CD4-positive, alpha-beta T cell treated with Interleukin-15 for 1 hour (primary cell): ENCODE measurements around the gene ERI2.
"Not testable (repeated sequence)": the region's sequence is repeated elsewhere in the genome, so short reads cannot be mapped to it uniquely, and the experiment has no call there.

Experiments
- DNase-seq: peaks from one replicate; pipeline ENCODE4 v3.0.0-alpha.2; 2020

Gene ERI2

GRCh38 chr16:20812510-20812909, 6.2 kb upstream of the ERI2 start:
- no peak for DNase-seq

GRCh38 chr16:20811889-20812439, 5.7 kb upstream of the ERI2 start:
- DNase-seq = no peak

DNA sequence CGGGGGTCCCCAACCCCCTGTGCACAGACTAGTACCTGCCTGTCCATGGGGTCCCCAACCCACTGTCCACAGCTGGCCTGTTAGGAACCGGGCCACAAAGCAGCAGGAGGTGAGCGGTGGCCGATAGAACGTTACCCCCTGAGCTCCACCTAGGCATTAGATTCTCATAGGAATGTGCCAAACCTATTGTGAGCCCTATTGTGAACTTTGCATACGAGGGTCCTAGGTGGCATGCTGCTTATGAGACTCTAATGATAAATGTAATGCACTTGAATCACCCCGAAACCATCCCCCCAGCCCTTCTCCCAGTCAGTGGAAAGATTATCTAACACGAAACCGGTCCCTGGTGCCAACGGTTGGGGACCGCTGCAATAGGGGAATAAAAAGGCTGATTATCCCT, 1.6 kb upstream of the ERI2 start:
- DNase-seq = no peak

GRCh38 chr16:20805684-20806167, 546 bp downstream of the ERI2 start:
- DNase-seq = not testable (repeated sequence)

GRCh38 chr16:20803561-20804214, 2.6 kb downstream of the ERI2 start:
- no peak for DNase-seq

DNA sequence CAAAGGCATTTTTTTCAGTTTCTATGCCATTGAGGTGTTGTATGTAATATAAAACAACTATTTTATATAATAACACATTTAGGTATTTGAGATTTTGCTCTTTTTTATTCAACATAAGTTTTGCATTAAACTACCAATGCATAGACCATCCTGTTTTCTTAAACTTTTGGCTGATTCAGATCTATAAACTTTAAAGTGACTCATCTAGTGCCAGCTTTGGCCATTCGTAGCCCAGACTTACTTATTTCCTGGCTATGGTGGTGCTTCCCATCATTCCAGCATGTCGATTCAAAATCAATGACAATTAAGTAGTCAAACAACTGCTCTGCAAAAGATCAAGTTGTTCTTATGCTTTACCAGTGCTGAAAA, 3.1 kb downstream of the ERI2 start:
- no peak for DNase-seq

DNA sequence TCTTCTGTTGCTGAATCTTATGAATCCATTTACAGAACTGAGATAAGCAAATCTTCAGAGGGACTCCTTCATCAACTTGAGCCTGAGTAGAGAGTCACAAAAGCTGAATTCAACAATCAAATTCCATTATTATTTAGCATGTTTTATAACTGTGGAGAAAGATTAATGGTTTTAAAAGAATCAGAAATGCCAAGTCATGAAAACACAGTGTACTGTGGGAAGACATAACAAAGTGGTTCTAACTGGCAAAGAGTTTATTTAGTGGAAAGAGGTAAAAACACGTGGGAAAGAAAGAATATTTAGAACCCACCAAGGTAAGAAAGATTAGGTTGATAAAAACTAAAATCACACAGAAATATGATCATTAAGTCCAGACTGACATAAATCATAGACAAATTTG, 5.0 kb downstream of the ERI2 start:
- no peak for DNase-seq

GRCh38 chr16:20799599-20799998, 6.7 kb downstream of the ERI2 start:
- no peak for DNase-seq

DNA sequence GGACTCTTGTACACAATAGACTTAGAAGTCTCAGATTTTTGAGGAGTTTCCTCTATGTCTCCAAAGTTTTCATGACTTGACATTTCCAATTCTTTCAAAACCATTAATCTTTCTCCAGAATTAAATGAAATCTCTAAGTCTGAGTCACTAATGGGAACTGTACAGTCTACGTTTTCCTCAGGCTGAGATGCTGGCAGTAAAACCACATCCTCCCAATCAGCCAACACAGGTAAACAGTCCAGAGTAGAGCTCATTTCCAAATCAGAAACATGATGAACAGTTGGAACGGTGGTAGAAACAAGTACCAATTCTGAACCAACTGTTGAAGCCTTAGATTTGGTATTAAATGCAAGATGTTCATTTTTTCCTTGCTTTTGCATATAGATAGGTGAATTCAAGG, 7.9 kb downstream of the ERI2 start:
- no peak for DNase-seq

- DNase-seq = no peak
These were observed 14.2 kb downstream of the ERI2 start for GRCh38 chr16:20791923-20792612.

GRCh38 chr16:20789130-20789529, 17.1 kb downstream of the ERI2 start:
- DNase-seq = no peak

GRCh38 chr16:20784204-20784603, 22.1 kb downstream of the ERI2 start:
- DNase-seq = no peak

DNA sequence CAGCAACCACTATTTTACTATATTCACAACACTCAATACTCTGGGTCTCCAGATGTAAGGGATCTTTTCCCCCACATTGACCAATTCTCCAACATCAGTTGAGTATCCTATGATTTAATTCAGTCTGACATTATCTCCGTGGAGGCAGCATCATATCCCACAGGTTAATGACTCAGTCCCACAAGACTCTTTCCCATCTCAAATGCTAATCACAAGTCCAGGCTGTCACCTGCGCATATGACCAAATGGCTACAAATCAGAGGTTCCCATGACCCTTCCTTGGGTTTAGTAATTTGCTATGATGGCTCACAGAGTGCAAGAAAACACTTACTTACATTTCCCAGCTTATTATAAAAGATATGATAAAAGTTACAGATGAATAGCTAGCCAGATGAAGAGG, 23.8 kb downstream of the ERI2 start:
- no peak for DNase-seq

GRCh38 chr16:20781697-20782096, 24.6 kb downstream of the ERI2 start:
- no peak for DNase-seq

- DNase-seq = peak; percentile 52
These were observed 31.4 kb downstream of the ERI2 start for GRCh38 chr16:20774703-20775362.

- no peak for DNase-seq
These were observed 32.6 kb downstream of the ERI2 start for GRCh38 chr16:20773679-20774078.

DNA sequence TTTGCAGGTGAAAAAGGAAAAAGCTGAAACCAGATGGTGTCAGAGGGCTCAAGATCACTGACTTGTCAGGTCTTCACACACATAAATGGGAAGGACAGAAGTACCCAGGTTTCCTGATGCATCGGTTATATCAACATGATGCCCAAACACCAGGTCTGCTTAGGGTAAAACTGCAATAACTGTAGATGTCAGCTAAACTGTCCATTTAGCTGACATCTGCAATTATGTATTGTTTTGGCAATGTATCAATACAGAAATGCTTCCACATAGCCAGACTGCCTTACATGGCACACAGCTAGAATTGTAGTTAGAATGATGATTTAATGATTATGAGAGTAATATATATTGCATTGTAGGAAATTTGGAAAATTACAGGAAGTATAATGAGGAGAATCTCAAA, 37.5 kb downstream of the ERI2 start:
- DNase-seq = no peak

GRCh38 chr16:20768121-20768520, 38.2 kb downstream of the ERI2 start:
- DNase-seq = no peak

- DNase-seq = no peak
These were observed 38.7 kb downstream of the ERI2 start for GRCh38 chr16:20767577-20767976.

- no peak for DNase-seq
These were observed 40.0 kb downstream of the ERI2 start for GRCh38 chr16:20766294-20766693.

GRCh38 chr16:20765732-20766131, 40.5 kb downstream of the ERI2 start:
- no peak for DNase-seq

- DNase-seq = not testable (repeated sequence)
These were observed 41.8 kb downstream of the ERI2 start for GRCh38 chr16:20764448-20764847.

- DNase-seq = peak; percentile 82
These were observed 42.6 kb downstream of the ERI2 start, which contains the start of gene ACSM3 for GRCh38 chr16:20763461-20764232. TSS of gene ACSM3 (plus strand) at chr16:20764014. CDS start at chr16:20770035, 6,021 bp downstream.
